ENCODE measurements around the gene TSTD1. TPM values are rescaled to one million over a fixed set of nuclear protein-coding genes. Genes with fewer than 3 reads are reported as not detected.
"Not testable (repeated sequence)": the region's sequence is repeated elsewhere in the genome, so short reads cannot be mapped to it uniquely, and the experiment has no call there.

The TSTD1 gene
- total RNA-seq, 1 donor from 2014 or later = 53.7 TPM

DNA sequence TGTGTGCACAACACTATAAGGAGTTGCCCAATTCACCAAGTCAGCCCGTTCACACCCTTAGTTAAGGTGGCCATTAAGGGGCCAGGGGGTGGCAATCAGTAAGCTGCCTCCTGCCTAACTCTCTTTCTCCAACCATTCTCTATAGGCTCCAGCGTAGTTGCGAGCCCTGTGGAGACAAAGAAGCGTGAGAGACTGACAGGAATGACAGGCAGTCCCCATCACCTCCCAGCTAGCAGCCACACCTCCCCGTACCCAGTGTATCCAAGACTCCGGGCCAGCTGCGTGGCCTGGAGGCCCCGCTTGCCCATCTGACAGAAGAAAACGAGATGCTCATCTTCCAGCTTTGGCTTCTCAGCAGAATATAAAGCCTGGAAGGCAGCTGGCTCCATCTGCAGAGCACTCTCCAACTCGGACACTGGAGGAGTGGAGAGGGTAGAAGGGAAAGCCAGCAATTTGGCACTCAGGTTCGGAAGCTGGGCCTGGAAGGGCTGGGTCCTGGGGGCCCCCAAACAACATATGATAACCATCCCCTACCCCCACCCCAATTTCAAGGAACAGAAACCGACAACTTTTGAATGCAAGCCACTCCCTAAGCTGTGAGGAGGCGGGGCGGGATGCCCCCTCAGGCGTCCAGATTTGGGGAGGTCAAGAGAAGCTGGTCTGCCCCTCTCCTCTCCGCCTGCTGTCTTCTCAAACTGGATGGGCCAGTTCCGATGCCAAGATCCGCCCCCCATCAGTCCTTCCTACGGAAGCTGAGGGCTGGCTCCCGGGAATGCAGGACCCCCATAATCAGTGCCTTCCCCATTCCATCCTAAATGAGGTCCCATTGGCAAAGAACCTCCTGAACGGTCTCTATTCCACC, 872 bp downstream of the TSTD1 start:
- TF ChIP-seq, protein P1, sequence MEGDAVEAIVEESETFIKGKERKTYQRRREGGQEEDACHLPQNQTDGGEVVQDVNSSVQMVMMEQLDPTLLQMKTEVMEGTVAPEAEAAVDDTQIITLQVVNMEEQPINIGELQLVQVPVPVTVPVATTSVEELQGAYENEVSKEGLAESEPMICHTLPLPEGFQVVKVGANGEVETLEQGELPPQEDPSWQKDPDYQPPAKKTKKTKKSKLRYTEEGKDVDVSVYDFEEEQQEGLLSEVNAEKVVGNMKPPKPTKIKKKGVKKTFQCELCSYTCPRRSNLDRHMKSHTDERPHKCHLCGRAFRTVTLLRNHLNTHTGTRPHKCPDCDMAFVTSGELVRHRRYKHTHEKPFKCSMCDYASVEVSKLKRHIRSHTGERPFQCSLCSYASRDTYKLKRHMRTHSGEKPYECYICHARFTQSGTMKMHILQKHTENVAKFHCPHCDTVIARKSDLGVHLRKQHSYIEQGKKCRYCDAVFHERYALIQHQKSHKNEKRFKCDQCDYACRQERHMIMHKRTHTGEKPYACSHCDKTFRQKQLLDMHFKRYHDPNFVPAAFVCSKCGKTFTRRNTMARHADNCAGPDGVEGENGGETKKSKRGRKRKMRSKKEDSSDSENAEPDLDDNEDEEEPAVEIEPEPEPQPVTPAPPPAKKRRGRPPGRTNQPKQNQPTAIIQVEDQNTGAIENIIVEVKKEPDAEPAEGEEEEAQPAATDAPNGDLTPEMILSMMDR (IDR thresholded peaks at IDR 0.05; ENCODE audit: unreplicated experiment) = no peak
- H3K27ac Mint-ChIP-seq = peak overlapping the region; percentile 94
- no peaks in the 10 kb centered on the region for H3K27me3 Mint-ChIP-seq (ENCODE audit: low read depth)
- H3K9me3 Mint-ChIP-seq = no peaks in the 10 kb centered on the region
- H3K36me3 Mint-ChIP-seq = peaks cover 20% of the 10 kb centered on the region
- H3K4me3 Mint-ChIP-seq = peak overlapping the region; percentile 79
- H3K4me1 Mint-ChIP-seq = peaks cover 18% of the 10 kb centered on the region
- DNase-seq (ENCODE audit: low spot score in 2 of 2, unreplicated experiment in 2 of 2) = peak in 1 of 2 experiments; percentile 50

DNA sequence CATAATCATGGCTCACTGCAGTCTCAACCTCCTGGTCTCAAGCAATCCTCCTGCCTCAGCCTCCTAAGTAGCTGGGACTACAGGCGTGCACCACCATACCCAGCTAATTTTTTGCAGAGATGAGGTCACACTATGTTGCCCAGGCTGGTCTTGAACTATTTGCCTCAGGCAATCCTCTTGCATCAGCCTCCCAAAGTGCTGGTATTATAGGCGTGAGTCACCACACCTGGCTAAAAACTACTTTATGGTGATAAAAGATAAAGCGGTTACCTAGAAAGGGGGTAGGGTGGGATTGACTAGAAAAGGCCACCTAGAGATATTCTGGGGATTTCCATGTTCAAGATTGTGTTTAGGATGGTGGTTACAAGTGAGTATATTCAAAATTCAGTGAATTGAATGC, 5.0 kb downstream of the TSTD1 start:
- TF ChIP-seq, protein P1 (IDR thresholded peaks at IDR 0.05; ENCODE audit: unreplicated experiment) = no peak
- peaks cover 2% of the 10 kb centered on the region for H3K36me3 Mint-ChIP-seq
- H3K9me3 Mint-ChIP-seq = no peaks in the 10 kb centered on the region
- H3K4me1 Mint-ChIP-seq = peaks cover 30% of the 10 kb centered on the region
- no peaks in the 10 kb centered on the region for H3K27me3 Mint-ChIP-seq (ENCODE audit: low read depth)
- no peak overlapping the region for H3K27ac Mint-ChIP-seq
- H3K4me3 Mint-ChIP-seq = no peak overlapping the region
- DNase-seq (ENCODE audit: low spot score in 2 of 2, unreplicated experiment in 2 of 2) = no peak

DNA sequence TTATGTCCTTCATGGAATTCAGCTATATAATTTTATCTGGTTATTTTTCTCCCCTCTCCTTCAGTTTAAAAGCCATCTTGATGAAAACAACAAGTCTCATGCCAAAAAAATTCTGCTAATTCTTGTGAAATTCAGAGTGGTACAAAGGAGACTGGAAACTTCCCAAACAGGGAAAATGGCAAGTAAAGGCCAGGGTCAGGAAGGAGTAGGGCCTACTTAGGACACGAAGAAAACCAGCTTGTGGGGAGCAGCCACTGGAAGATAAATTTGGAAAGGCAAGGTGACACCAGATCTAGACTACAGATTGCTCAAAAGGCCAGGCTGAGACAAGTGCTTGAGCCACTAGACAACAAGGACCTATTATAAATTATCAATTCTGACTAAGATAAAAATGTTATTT, 6.4 kb downstream of the TSTD1 start:
- DNase-seq (ENCODE audit: low spot score in 2 of 2, unreplicated experiment in 2 of 2) = no peak
- TF ChIP-seq, protein P1 (IDR thresholded peaks at IDR 0.05; ENCODE audit: unreplicated experiment) = no peak

DNA sequence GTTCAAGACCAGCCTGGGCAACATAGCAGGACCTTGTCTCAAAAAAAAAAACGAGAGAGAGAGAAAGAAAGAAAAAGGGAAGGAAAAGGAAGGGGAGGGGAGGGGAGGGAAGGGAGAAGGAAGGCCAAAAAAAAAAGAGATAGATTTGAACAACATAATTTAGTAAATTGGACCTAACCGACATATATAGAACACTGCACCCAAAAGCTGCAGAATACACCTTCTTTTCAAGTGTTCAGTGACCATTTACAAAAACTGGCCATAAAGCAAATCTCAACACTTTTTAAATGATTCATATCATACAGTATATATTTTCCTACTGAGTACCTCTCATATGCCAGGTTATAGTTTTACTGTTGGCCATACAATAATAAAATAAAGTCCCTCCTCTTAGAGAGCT, 6.9 kb downstream of the TSTD1 start:
- Mint-ChIP-seq H3K4me3 (no peak overlapping the region), H3K9me3 (no peaks in the 10 kb centered on the region), H3K36me3 (peaks cover 2% of the 10 kb centered on the region), H3K4me1 (peaks cover 16% of the 10 kb centered on the region), H3K27me3 (ENCODE audit: low read depth) (no peaks in the 10 kb centered on the region), H3K27ac (peak overlapping the region; percentile 87)
- TF ChIP-seq, protein P1 (IDR thresholded peaks at IDR 0.05; ENCODE audit: unreplicated experiment) = no peak
- no peak for DNase-seq (ENCODE audit: low spot score in 2 of 2, unreplicated experiment in 2 of 2)

More for the DNA sequence above, 6.4 kb downstream of the TSTD1 start:
- Mint-ChIP-seq H3K36me3 (peaks cover 2% of the 10 kb centered on the region), H3K4me3 (no peak overlapping the region), H3K4me1 (peaks cover 21% of the 10 kb centered on the region), H3K27me3 (ENCODE audit: low read depth) (no peaks in the 10 kb centered on the region), H3K27ac (peak overlapping the region; percentile 51), H3K9me3 (no peaks in the 10 kb centered on the region)

DNA sequence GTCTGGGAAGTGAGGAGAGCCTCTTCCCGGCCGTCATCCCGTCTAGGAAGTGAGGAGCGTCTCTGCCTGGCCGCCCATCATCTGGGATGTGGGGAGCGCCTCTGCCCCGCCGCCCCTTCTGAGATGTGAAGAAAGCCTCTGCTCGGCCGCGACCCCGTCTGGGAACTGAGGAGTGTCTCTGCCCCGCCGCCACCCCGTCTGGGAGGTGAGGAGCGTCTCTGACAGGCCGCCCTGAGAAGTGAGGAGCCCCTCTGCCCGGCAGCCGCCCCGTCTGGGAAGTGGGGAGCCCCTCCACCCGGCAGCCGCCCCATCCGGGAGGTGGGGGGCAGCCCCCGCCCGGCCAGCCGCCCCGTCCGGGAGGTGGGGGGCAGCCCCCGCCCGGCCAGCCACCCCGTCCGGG, 9.3 kb downstream of the TSTD1 start:
- not testable (repeated sequence) for H3K27ac Mint-ChIP-seq; H3K4me3 Mint-ChIP-seq; DNase-seq (ENCODE audit: low spot score in 2 of 2, unreplicated experiment in 2 of 2); H3K27me3 Mint-ChIP-seq (ENCODE audit: low read depth); H3K9me3 Mint-ChIP-seq; H3K36me3 Mint-ChIP-seq
- peaks cover 16% of the 10 kb centered on the region for H3K4me1 Mint-ChIP-seq

DNA sequence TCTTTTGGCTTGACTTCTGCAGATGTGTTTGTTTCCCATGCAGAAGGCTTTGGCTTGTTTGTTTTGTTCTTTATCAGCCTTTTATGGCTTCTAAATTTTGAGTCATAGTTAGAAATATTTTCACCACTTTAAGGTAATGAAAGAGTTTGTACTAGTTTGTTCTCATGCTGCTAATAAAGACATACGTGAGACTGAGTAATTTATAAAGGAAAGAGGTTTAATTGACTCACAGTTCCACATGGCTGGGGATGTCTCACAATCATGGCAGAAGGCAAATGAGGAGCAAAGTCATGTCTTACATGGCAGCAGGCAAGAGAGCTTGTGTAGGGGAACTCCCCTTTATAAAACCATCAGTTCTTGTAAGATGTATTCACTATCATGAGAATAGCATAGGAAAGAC, 11.8 kb downstream of the TSTD1 start:
- not testable (repeated sequence) for H3K27me3 Mint-ChIP-seq (ENCODE audit: low read depth); H3K27ac Mint-ChIP-seq

DNA sequence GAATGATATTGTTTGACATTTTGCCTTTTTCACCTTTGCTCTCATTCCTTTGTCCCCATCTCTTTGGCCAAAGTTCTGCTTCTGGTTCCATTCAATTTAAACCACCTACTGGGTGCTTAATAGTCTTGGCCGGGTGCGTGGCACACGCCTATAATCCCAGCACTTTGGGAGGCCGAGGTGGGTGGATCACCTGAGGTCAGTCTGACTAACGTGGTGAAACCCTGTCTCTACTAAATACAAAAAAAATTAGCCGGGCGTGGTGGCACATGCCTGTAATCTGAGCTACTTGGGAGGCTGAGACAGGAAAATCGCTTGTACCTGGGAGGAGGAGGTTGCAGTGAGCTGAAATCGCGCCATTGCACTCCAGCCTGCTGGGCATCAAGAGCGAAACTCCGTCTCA, 16.3 kb downstream of the TSTD1 start:
- not testable (repeated sequence) for DNase-seq (ENCODE audit: low spot score in 2 of 2, unreplicated experiment in 2 of 2); H3K9me3 Mint-ChIP-seq; H3K27me3 Mint-ChIP-seq (ENCODE audit: low read depth); H3K36me3 Mint-ChIP-seq
- Mint-ChIP-seq H3K4me3 (peak overlapping the region; percentile 41), H3K4me1 (peaks cover 35% of the 10 kb centered on the region), H3K27ac (peak overlapping the region; percentile 100)

More for the DNA sequence above, 11.8 kb downstream of the TSTD1 start:
- not testable (repeated sequence) for H3K4me3 Mint-ChIP-seq; H3K36me3 Mint-ChIP-seq; H3K4me1 Mint-ChIP-seq; DNase-seq (ENCODE audit: low spot score in 2 of 2, unreplicated experiment in 2 of 2); H3K9me3 Mint-ChIP-seq
